ENCODE measurements around the gene PKMYT1. TPM values are rescaled to one million over a fixed set of nuclear protein-coding genes. Genes with fewer than 3 reads are reported as not detected.

Gene PKMYT1
- total RNA-seq, 2 experiments from 2014 or later: 101 to 117 TPM

DNA sequence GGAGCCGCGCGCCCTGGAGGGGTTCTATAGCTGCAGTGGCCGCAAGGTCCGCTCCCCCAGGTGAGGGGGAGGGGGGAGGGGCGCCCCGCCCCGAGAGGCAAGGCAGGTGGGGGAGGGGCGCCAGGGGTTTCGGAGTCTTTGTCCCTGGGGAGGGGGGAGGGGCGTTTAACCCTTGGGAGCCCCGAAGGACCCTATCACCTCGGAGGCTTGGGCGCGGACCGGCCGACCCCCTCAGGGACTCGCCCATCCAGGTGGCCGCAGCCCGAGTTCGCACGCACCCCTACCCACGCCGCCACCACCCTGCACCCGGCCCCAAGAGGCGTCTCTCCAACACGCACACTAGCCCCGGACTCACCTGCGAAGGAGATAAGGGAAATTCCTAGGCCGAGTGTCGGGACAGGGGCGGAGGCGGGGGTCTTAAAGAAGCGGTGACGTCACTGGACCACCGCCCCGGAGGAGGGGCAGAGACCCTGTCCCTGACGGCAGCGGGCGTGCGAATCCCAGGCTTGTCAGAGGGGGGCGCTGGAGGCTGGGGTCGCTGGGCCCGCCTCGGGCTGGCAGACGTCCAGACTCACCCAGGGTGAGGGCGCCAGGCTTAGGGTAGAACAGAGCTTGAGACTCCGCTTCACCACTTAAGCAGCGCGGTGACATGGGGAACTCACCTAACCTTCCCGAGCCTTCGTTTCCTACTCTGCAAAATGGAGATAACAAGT, 37.7 kb upstream of the PKMYT1 start, which contains the start of gene CLDN6:
Gene CLDN6 (minus strand): TSS at position 390 of the 713 bp plus-strand sequence. CDS start 2,162 bp downstream, outside the sequence.
- CTCF ChIA-PET: interaction anchor here (0.6 to 1.0 kb wide), 2 partner anchors 10 to 17 kb away, joined by 3 read pairs; no protein-coding TSS in a partner anchor
- DNase-seq (peak; percentile 76), ATAC-seq (no peak)
- Mint-ChIP-seq H3K36me3 (ENCODE audit: low read depth) (no peaks in the 10 kb centered on the region), H3K4me1 (peaks cover 35% of the 10 kb centered on the region), H3K9me3 (ENCODE audit: low read depth) (no peaks in the 10 kb centered on the region), H3K27ac (no peak within 1 kb of the TSS), H3K4me3 (no peak within 1 kb of the TSS), H3K27me3 (peaks cover 7% of the 10 kb centered on the region)
- intact Hi-C loops (cut with DNase I, micrococcal nuclease): no loop called here
- POLR2A ChIA-PET: no interaction called here

DNA sequence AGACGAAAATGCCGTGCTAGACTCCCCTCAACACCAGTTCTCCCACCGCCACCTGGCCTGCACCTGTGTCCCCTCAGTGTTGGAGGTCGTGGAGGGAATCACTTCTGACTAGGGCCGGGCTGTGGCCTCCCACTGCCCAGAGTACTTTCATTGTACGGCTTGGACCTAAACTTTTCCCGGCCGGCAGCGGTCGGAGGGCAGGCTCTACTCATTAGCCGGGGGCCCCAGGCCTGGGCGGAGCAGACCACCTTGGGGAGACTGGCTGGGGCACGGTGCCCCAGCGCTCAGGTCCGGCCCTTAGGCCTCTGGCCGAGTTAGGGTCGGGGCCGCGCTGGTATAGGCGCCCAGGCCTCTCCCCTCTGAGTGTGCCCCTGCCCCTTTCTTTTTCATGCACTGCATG, 37.1 kb upstream of the PKMYT1 start:
- intact Hi-C loops (cut with DNase I, micrococcal nuclease): no loop called here
- POLR2A ChIA-PET: no interaction called here
- Mint-ChIP-seq H3K27me3 (peaks cover 9% of the 10 kb centered on the region), H3K27ac (no peak overlapping the region), H3K4me3 (no peak overlapping the region), H3K4me1 (peaks cover 32% of the 10 kb centered on the region), H3K36me3 (ENCODE audit: low read depth) (no peaks in the 10 kb centered on the region), H3K9me3 (ENCODE audit: low read depth) (no peaks in the 10 kb centered on the region)
- CTCF ChIA-PET: no interaction called here
- no peak for DNase-seq
- no peak for ATAC-seq

DNA sequence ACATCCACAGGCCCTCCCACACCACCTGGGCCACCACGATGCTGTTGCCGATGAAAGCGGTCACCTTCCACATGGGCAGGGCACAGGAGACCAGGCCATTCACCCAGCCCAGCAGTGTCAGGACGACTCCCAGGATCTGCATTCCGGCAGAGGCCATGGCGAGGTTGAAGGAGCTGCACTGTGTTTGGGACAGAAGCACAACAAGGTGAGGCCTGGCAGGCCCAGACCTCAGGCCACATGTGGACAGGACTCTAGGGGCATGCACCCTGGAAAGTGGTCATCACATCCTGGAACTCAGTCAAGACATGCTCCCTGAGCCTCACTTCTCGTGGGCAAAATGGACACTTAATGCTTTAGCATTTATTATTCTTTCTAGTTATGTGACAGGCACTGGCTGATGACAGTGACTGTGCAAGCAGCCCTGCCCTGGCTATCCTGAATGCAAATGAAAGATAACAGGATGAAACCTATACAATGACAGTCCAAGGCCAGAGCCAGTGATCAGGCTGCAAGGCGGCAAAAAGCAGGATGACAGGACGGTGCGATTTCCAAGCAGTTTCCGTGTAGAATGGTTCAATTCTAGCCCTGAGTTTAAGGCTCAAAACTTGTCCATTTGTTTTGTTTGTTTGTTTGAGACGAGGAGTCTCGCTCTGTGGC, 35.7 kb upstream of the PKMYT1 start:
- POLR2A ChIA-PET: no interaction called here
- intact Hi-C loops (cut with DNase I, micrococcal nuclease): no loop called here

GRCh38 chr16:3014971-3015370, 34.7 kb upstream of the PKMYT1 start:
- ATAC-seq: no peak
- CTCF ChIA-PET: interaction anchor here (1.2 kb wide), 1 partner anchor 17 kb away, joined by 3 read pairs; no protein-coding TSS in a partner anchor
- H3K9me3 Mint-ChIP-seq (ENCODE audit: low read depth): no peaks in the 10 kb centered on the region

More for the DNA sequence above, 35.7 kb upstream of the PKMYT1 start:
- H3K27ac Mint-ChIP-seq: no peak overlapping the region
- DNase-seq: no peak
- peaks cover 13% of the 10 kb centered on the region for H3K27me3 Mint-ChIP-seq
- H3K9me3 Mint-ChIP-seq (ENCODE audit: low read depth): no peaks in the 10 kb centered on the region
- H3K4me1 Mint-ChIP-seq: peaks cover 20% of the 10 kb centered on the region
- no peak for ATAC-seq
- no peaks in the 10 kb centered on the region for H3K36me3 Mint-ChIP-seq (ENCODE audit: low read depth)
- H3K4me3 Mint-ChIP-seq: no peak overlapping the region
- CTCF ChIA-PET: interaction anchor here (1.2 kb wide), 1 partner anchor 16 kb away, joined by 3 read pairs; no protein-coding TSS in a partner anchor

DNA sequence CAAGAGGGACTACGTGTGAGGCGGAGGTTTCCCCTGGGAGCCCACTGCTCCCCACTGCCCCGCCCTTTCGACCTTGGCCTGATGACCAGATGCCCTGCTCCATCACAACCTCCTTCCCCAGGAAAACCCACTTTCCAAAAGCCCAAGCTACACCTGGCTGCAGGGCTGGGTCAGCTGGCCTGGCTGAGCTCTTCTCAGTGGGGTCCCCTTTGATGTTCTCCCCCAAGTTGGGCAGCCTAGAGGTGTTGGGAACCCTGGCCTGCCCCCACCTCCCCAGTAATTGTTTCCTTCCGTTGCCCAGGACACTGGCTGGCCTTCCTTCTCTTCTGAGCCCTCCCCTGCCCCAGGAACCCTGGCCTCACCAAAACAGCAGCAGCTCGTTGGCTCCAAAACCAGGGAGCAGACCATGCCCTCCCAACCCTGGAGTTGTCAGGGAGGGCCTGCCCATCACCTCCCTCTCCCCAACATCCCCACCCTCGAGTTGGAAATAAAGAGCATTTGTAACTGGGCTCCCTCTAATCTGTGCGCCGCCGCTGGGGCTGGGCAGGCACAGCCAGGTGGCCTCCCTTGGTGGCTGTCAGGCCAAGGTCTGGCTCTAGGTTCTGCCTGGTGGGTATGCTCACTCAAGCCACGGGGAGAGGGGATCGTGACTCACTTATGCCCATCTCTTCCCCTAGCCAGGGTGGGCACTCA, 33.9 kb upstream of the PKMYT1 start:
- intact Hi-C loops (cut with DNase I, micrococcal nuclease): no loop called here

More at GRCh38 chr16:3014971-3015370, 34.7 kb upstream of the PKMYT1 start:
- POLR2A ChIA-PET: no interaction called here
- H3K4me3 Mint-ChIP-seq: no peak overlapping the region
- H3K27ac Mint-ChIP-seq: no peak overlapping the region
- no peaks in the 10 kb centered on the region for H3K36me3 Mint-ChIP-seq (ENCODE audit: low read depth)
- peaks cover 12% of the 10 kb centered on the region for H3K27me3 Mint-ChIP-seq
- DNase-seq: no peak
- intact Hi-C loops (cut with DNase I, micrococcal nuclease): no loop called here
- H3K4me1 Mint-ChIP-seq: peaks cover 15% of the 10 kb centered on the region

DNA sequence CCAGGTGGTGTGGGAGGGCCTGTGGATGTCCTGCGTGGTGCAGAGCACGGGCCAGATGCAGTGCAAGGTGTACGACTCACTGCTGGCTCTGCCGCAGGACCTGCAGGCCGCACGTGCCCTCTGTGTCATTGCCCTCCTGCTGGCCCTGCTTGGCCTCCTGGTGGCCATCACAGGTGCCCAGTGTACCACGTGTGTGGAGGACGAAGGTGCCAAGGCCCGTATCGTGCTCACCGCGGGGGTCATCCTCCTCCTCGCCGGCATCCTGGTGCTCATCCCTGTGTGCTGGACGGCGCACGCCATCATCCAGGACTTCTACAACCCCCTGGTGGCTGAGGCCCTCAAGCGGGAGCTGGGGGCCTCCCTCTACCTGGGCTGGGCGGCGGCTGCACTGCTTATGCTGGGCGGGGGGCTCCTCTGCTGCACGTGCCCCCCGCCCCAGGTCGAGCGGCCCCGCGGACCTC, 33.3 kb upstream of the PKMYT1 start:
- Mint-ChIP-seq H3K27ac (no peak overlapping the region), H3K4me3 (no peak overlapping the region), H3K9me3 (ENCODE audit: low read depth) (no peaks in the 10 kb centered on the region), H3K27me3 (peaks cover 11% of the 10 kb centered on the region), H3K36me3 (ENCODE audit: low read depth) (no peaks in the 10 kb centered on the region), H3K4me1 (peaks cover 12% of the 10 kb centered on the region)
- POLR2A ChIA-PET: no interaction called here
- CTCF ChIA-PET: interaction anchor here (0.7 kb wide), 1 partner anchor 18 kb away, joined by 4 read pairs; no protein-coding TSS in a partner anchor
- ATAC-seq (no peak), DNase-seq (no peak)
- intact Hi-C loops (cut with DNase I, micrococcal nuclease): no loop called here

More for the DNA sequence above, 33.9 kb upstream of the PKMYT1 start:
- no peak for DNase-seq
- no peaks in the 10 kb centered on the region for H3K9me3 Mint-ChIP-seq (ENCODE audit: low read depth)
- H3K4me3 Mint-ChIP-seq: no peak overlapping the region
- CTCF ChIA-PET: interaction anchor here (0.7 kb wide), 1 partner anchor 17 kb away, joined by 4 read pairs; no protein-coding TSS in a partner anchor
- H3K4me1 Mint-ChIP-seq: peaks cover 10% of the 10 kb centered on the region
- ATAC-seq: no peak
- H3K27me3 Mint-ChIP-seq: peaks cover 11% of the 10 kb centered on the region
- H3K36me3 Mint-ChIP-seq (ENCODE audit: low read depth): no peaks in the 10 kb centered on the region
- POLR2A ChIA-PET: no interaction called here
- H3K27ac Mint-ChIP-seq: no peak overlapping the region

GRCh38 chr16:3012828-3013420, 32.7 kb upstream of the PKMYT1 start, which contains the start of gene CLDN9:
Gene CLDN9 (plus strand): TSS chr16:3012923. CDS start chr16:3013363, 440 bp downstream.
- ChIA-PET CTCF (interaction anchor here (0.7 to 1.1 kb wide), 3 partner anchors 19 to 117 kb away, joined by 3 to 4 read pairs (median 3); no protein-coding TSS in a partner anchor), POLR2A (no interaction called here)
- DNase-seq (peak; percentile 39), ATAC-seq (peak; percentile 34)
- Mint-ChIP-seq H3K4me3 (no peak within 1 kb of the TSS), H3K27me3 (peaks cover 7% of the 10 kb centered on the region), H3K27ac (no peak within 1 kb of the TSS), H3K4me1 (peaks cover 12% of the 10 kb centered on the region), H3K36me3 (ENCODE audit: low read depth) (no peaks in the 10 kb centered on the region), H3K9me3 (ENCODE audit: low read depth) (no peaks in the 10 kb centered on the region)
- intact Hi-C loops (cut with DNase I, micrococcal nuclease): no loop called here

GRCh38 chr16:3012246-3012645, 32.0 kb upstream of the PKMYT1 start:
- peaks cover 19% of the 10 kb centered on the region for H3K4me1 Mint-ChIP-seq
- DNase-seq: no peak
- no peak overlapping the region for H3K4me3 Mint-ChIP-seq
- ATAC-seq: no peak
- no peaks in the 10 kb centered on the region for H3K9me3 Mint-ChIP-seq (ENCODE audit: low read depth)
- CTCF ChIA-PET: interaction anchor here (0.5 to 1.1 kb wide), 5 partner anchors 20 to 1239 kb away, joined by 3 to 4 read pairs (median 3); no protein-coding TSS in a partner anchor
- H3K27ac Mint-ChIP-seq: no peak overlapping the region
- peaks cover 7% of the 10 kb centered on the region for H3K27me3 Mint-ChIP-seq
- no peaks in the 10 kb centered on the region for H3K36me3 Mint-ChIP-seq (ENCODE audit: low read depth)
- POLR2A ChIA-PET: no interaction called here
- intact Hi-C loops (cut with DNase I, micrococcal nuclease): no loop called here

DNA sequence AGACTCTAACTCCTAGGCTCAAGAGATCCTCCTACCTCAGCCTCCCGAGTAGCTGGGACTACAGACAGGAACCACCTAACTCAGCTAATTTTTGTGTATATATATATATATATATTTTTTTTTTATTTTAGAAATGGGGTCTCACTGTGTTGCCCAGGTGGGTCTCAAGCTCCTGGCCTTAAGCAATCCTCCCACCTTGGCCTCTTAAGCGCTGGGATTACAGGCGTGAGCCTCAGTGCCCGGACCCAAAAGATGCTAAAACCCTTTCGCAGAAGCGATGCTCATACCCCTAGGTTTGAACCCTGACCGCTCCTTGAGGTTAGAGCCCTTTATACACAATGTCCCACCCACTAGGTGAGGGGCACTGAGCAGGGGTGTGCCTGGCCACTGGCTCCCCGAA, 30.3 kb upstream of the PKMYT1 start:
- H3K27ac Mint-ChIP-seq: no peak overlapping the region
- intact Hi-C loops (cut with DNase I, micrococcal nuclease): no loop called here
- H3K9me3 Mint-ChIP-seq (ENCODE audit: low read depth): no peaks in the 10 kb centered on the region
- no peaks in the 10 kb centered on the region for H3K36me3 Mint-ChIP-seq (ENCODE audit: low read depth)
- POLR2A ChIA-PET: no interaction called here
- no peak overlapping the region for H3K4me3 Mint-ChIP-seq
- ATAC-seq (no peak), DNase-seq (no peak)
- H3K4me1 Mint-ChIP-seq: peaks cover 26% of the 10 kb centered on the region
- CTCF ChIA-PET: interaction anchor here (0.7 to 1.4 kb wide), 3 partner anchors 18 to 562 kb away, joined by 3 to 5 read pairs (median 4); no protein-coding TSS in a partner anchor
- peaks cover 11% of the 10 kb centered on the region for H3K27me3 Mint-ChIP-seq

DNA sequence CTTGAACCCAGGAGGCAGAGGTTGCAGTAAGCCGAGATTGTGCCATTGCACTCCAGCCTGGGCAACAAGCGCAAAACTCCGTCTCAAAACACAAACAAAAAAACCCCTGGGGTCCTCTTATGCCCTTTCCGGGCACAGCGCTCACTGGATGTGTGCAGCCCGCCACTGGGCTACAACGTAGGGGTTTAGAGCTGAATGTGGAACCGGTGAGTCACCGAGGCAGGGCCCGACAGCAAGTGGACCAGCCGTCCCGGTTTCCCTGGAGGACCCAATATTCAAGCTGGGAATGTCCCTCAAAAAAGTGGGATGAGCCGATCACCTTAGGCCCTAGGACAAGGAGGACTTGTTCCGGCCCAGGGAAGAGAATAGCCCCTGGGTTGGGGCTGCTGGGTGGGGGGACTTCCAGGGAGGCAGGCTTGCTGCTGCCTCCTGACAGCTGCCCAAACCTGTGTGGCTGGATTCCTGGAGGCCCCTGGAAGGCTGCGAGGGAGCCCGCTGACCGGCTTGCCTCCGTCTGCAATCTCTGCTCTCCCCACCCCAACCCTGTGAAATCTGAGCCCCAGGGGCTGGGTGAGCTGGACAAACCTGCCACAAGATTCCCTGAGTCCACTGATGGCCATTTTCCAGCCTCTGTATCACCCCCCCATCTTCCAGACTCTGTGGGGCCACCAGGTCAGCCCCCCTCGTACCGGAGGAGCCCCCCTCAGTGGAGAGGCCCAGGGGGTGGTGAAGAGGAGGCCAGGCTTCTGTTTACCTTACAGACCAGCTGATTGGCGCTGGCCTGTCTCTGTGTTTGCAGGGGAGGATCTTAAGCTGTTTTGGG, 29.5 kb upstream of the PKMYT1 start:
- peaks cover 11% of the 10 kb centered on the region for H3K27me3 Mint-ChIP-seq
- H3K4me1 Mint-ChIP-seq: peaks cover 26% of the 10 kb centered on the region
- H3K36me3 Mint-ChIP-seq (ENCODE audit: low read depth): no peaks in the 10 kb centered on the region
- ChIA-PET CTCF (interaction anchor here (0.6 to 1.4 kb wide), 5 partner anchors 19 to 561 kb away, joined by 3 to 6 read pairs (median 4); no protein-coding TSS in a partner anchor), POLR2A (interaction anchor here (0.9 kb wide), 1 partner anchor 92 kb away, joined by 4 read pairs; no protein-coding TSS in a partner anchor)
- intact Hi-C loops (cut with DNase I, micrococcal nuclease): no loop called here
- H3K9me3 Mint-ChIP-seq (ENCODE audit: low read depth): no peaks in the 10 kb centered on the region
- no peak for ATAC-seq
- no peak overlapping the region for H3K27ac Mint-ChIP-seq
- H3K4me3 Mint-ChIP-seq: no peak overlapping the region
- DNase-seq: no peak
